H1 (cell line): ENCODE measurements around the gene HOMER2. TPM values are rescaled to one million over a fixed set of nuclear protein-coding genes. Genes with fewer than 3 reads are reported as not detected.

Experiments
- BACH1 ChIP-seq: IDR thresholded peaks from 2 replicates; pipeline ENCODE4 v1.6.1; 2012; ENCODE audit warnings: low read length, improper control_type of control experiment
- CHD2 ChIP-seq: IDR thresholded peaks from 2 replicates; pipeline ENCODE4 v1.6.1; 2012; ENCODE audit warnings: low read length, improper control_type of control experiment
- EGR1 ChIP-seq: IDR thresholded peaks from 2 replicates; pipeline ENCODE4 v1.6.1; 2011; ENCODE audit warnings: low read depth, low read length, borderline replicate concordance
- EP300 ChIP-seq, 2 experiments: IDR thresholded peaks; 1 replicate in 1 of 2; 2 replicates in 1 of 2; pipeline ENCODE4 v1.6.1; 2011 to 2012; ENCODE audit warnings: low read depth in 2 of 2, low read length in 2 of 2, mild to moderate bottlenecking in 2 of 2, borderline replicate concordance in 1 of 2, inconsistent platforms in 1 of 2, moderate library complexity in 1 of 2
- FOSL1 ChIP-seq: IDR thresholded peaks from 2 replicates; pipeline ENCODE4 v1.6.1; 2011; ENCODE audit warnings: mild to moderate bottlenecking, low read depth, low read length, moderate library complexity; ENCODE audit not compliant: insufficient read depth
- POLR2AphosphoS5 ChIP-seq: IDR thresholded peaks from 2 replicates; pipeline ENCODE4 v1.6.1; 2011; ENCODE audit warnings: low read depth, low read length
- SIRT6 ChIP-seq: IDR thresholded peaks from one replicate; pipeline ENCODE4 v1.7.1; 2012; ENCODE audit warnings: low read length, inconsistent platforms
- polyA plus RNA-seq, 7 experiments: library from polyadenylated mRNA; depleted of rRNA in 3 of 7; stranded (reverse) in 5 of 7; unstranded in 2 of 7; fragments of >200 nt in 5 of 7; fragments of 200-250 nt in 2 of 7; gene quantifications; 1 replicate in 5 of 7; 2 replicates in 1 of 7; 4 replicates in 1 of 7; pipeline versions ENCODE4 v1.2.1 to v1.2.3, GENCODE V29; 2011 to 2013; ENCODE audit warnings: missing spikeins in 2 of 7, mixed read lengths in 2 of 7
- total RNA-seq: library from RNA; stranded (reverse); fragmentation: NEBNext Ultra II Directional; extraction: Animal tissue kit (Norgen Biotek cat#: 25700); gene quantifications from 2 replicates; pipeline ENCODE4 v1.2.1, GENCODE V29; 2021
- TF ChIP-seq, protein P1 (sequence below): fragments of 300-600 bp; sonication (generic); IDR thresholded peaks from 2 replicates; pipeline ENCODE4 v1.7.1; 2012; ENCODE audit warnings: low read length, moderate library complexity, mild to moderate bottlenecking, inconsistent platforms; ENCODE audit not compliant: insufficient replicate concordance
- TF ChIP-seq, protein P2 (sequence below): IDR thresholded peaks from 2 replicates; pipeline ENCODE4 v1.6.1; 2012; ENCODE audit warnings: inconsistent platforms

Gene HOMER2
- total and polyA plus RNA-seq, 2 of the 8 experiments (the other 6 are each of a cell fraction or from before 2014, with no cell fraction given), result 12.5 to 27.6 TPM

DNA sequence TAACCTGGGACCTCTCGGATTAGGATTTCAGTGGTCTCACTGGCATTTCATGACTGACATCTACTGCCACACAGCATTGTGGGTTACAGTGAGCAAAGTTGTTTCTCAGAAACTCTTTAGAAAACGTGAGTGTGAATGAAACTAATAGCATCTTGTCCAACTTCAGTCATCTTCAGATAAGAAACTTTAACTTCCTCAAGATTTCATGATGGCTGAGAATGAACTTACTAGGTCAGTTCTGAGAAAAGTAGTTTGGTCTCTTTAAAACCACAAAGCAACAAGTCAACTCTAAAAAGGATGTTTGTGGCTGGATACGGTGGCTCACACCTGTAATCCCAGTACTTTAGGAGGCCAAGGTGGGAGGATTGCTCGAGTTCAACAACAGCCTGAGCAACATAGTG lies 14.2 kb upstream of the HOMER2 start (continued):
- TF ChIP-seq, protein P1, sequence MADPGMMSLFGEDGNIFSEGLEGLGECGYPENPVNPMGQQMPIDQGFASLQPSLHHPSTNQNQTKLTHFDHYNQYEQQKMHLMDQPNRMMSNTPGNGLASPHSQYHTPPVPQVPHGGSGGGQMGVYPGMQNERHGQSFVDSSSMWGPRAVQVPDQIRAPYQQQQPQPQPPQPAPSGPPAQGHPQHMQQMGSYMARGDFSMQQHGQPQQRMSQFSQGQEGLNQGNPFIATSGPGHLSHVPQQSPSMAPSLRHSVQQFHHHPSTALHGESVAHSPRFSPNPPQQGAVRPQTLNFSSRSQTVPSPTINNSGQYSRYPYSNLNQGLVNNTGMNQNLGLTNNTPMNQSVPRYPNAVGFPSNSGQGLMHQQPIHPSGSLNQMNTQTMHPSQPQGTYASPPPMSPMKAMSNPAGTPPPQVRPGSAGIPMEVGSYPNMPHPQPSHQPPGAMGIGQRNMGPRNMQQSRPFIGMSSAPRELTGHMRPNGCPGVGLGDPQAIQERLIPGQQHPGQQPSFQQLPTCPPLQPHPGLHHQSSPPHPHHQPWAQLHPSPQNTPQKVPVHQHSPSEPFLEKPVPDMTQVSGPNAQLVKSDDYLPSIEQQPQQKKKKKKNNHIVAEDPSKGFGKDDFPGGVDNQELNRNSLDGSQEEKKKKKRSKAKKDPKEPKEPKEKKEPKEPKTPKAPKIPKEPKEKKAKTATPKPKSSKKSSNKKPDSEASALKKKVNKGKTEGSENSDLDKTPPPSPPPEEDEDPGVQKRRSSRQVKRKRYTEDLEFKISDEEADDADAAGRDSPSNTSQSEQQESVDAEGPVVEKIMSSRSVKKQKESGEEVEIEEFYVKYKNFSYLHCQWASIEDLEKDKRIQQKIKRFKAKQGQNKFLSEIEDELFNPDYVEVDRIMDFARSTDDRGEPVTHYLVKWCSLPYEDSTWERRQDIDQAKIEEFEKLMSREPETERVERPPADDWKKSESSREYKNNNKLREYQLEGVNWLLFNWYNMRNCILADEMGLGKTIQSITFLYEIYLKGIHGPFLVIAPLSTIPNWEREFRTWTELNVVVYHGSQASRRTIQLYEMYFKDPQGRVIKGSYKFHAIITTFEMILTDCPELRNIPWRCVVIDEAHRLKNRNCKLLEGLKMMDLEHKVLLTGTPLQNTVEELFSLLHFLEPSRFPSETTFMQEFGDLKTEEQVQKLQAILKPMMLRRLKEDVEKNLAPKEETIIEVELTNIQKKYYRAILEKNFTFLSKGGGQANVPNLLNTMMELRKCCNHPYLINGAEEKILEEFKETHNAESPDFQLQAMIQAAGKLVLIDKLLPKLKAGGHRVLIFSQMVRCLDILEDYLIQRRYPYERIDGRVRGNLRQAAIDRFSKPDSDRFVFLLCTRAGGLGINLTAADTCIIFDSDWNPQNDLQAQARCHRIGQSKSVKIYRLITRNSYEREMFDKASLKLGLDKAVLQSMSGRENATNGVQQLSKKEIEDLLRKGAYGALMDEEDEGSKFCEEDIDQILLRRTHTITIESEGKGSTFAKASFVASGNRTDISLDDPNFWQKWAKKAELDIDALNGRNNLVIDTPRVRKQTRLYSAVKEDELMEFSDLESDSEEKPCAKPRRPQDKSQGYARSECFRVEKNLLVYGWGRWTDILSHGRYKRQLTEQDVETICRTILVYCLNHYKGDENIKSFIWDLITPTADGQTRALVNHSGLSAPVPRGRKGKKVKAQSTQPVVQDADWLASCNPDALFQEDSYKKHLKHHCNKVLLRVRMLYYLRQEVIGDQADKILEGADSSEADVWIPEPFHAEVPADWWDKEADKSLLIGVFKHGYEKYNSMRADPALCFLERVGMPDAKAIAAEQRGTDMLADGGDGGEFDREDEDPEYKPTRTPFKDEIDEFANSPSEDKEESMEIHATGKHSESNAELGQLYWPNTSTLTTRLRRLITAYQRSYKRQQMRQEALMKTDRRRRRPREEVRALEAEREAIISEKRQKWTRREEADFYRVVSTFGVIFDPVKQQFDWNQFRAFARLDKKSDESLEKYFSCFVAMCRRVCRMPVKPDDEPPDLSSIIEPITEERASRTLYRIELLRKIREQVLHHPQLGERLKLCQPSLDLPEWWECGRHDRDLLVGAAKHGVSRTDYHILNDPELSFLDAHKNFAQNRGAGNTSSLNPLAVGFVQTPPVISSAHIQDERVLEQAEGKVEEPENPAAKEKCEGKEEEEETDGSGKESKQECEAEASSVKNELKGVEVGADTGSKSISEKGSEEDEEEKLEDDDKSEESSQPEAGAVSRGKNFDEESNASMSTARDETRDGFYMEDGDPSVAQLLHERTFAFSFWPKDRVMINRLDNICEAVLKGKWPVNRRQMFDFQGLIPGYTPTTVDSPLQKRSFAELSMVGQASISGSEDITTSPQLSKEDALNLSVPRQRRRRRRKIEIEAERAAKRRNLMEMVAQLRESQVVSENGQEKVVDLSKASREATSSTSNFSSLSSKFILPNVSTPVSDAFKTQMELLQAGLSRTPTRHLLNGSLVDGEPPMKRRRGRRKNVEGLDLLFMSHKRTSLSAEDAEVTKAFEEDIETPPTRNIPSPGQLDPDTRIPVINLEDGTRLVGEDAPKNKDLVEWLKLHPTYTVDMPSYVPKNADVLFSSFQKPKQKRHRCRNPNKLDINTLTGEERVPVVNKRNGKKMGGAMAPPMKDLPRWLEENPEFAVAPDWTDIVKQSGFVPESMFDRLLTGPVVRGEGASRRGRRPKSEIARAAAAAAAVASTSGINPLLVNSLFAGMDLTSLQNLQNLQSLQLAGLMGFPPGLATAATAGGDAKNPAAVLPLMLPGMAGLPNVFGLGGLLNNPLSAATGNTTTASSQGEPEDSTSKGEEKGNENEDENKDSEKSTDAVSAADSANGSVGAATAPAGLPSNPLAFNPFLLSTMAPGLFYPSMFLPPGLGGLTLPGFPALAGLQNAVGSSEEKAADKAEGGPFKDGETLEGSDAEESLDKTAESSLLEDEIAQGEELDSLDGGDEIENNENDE, result no peak
- TF ChIP-seq EGR1, result no peak
- TF ChIP-seq SIRT6, result no peak
- TF ChIP-seq POLR2AphosphoS5, result no peak
- no peak for TF ChIP-seq CHD2
- TF ChIP-seq EP300 (IDR thresholded peaks at IDR 0.05; ENCODE audit: borderline replicate concordance in 1 of 2, low read depth in 2 of 2, low read length in 2 of 2), result no peak
- TF ChIP-seq, protein P2, sequence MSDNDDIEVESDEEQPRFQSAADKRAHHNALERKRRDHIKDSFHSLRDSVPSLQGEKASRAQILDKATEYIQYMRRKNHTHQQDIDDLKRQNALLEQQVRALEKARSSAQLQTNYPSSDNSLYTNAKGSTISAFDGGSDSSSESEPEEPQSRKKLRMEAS, result no peak
- TF ChIP-seq BACH1, result no peak
- no peak for TF ChIP-seq FOSL1
- TF ChIP-seq, all 59 proteins: peak for 0
